ENCODE measurements around the gene CELA1. TPM values are rescaled to one million over a fixed set of nuclear protein-coding genes. Genes with fewer than 3 reads are reported as not detected.

CELA1 gene
- total RNA-seq, 1 experiment from 2014 or later, result not detected

DNA sequence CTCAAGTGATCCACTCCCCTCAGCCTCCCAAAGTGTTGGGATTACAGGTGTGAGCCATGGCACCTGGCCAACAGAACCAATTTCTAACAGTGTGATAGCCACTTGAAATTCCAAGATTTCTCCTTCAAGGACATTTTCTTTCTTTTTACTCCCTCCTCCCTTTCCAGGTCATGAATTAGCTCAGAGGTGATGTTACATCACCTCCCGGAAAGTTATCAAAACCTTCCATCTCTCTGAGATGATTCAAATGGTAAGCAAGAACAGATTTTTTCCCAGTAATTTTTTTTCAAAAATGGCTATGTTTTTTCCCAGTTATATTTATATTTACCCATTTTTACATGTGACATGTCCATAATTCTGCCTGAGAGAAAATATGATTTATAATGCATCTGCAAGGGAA lies 60.6 kb downstream of the CELA1 start:
- no peak overlapping the region for H3K14ac ChIP-seq (ENCODE audit: insufficient read depth, low read length)
- H3K9me3 ChIP-seq (ENCODE audit: control insufficient read depth, low read depth, low read length), result no peaks in the 10 kb centered on the region
- H4K8ac ChIP-seq (replicated peaks; ENCODE audit: insufficient read length, low read depth, low read length), result no peak overlapping the region
- no peak overlapping the region for H4K91ac ChIP-seq (ENCODE audit: insufficient read length, low read depth, low read length)
- H3K4ac ChIP-seq (ENCODE audit: low read depth, low read length), result no peak overlapping the region
- no peak overlapping the region for H3K23ac ChIP-seq (ENCODE audit: insufficient read length, low read depth, low read length)
- no peaks in the 10 kb centered on the region for H3K79me1 ChIP-seq (ENCODE audit: insufficient read depth, low read depth, low read length, poor library complexity, severe bottlenecking)
- no peak overlapping the region for H3K56ac ChIP-seq (ENCODE audit: insufficient read length, low read depth, low read length)
- no peak overlapping the region for H4K5ac ChIP-seq (ENCODE audit: insufficient read length, low read depth, low read length)
- no peak overlapping the region for H3K4me3 Mint-ChIP-seq
- no peak overlapping the region for H2BK15ac ChIP-seq (ENCODE audit: low read depth, low read length)
- no peak overlapping the region for H2BK12ac ChIP-seq (ENCODE audit: insufficient read length, low read depth, low read length)
- no peak overlapping the region for H2AK5ac ChIP-seq (ENCODE audit: insufficient read length, low read length)
- H3K79me2 ChIP-seq (ENCODE audit: insufficient read depth, low read length), result no peaks in the 10 kb centered on the region
- peaks cover 0 to 7% of the 10 kb centered on the region in 2 experiments; a peak in 2 of 4 replicates for H3K4me1 Mint-ChIP-seq
- H2BK120ac ChIP-seq (ENCODE audit: low read depth, low read length, poor library complexity, severe bottlenecking), result no peak overlapping the region
- H3K27ac ChIP-seq (ENCODE audit: insufficient read length, low read depth, low read length), result no peak overlapping the region
- no peak overlapping the region for H3K4me2 ChIP-seq (ENCODE audit: insufficient read depth, insufficient read length, low read length)
- H3K23me2 ChIP-seq (ENCODE audit: insufficient read length, low read depth, low read length, poor library complexity, severe bottlenecking), result no peaks in the 10 kb centered on the region
- no CpG with 5 or more reads among the region's 1 CpG for WGBS (ENCODE audit: extremely low coverage, insufficient read length, low lambda C conversion rate)
- H3K36me3 Mint-ChIP-seq (ENCODE audit: insufficient read depth in 1 of 3, low read depth in 3 of 3), result no peaks in the 10 kb centered on the region
- H3K18ac ChIP-seq (ENCODE audit: insufficient read length, low read depth, low read length), result no peak overlapping the region
- H3T11ph ChIP-seq (ENCODE audit: low read length), result no peak overlapping the region
- no peak overlapping the region for H3K9ac ChIP-seq (ENCODE audit: extremely low read depth, insufficient read length, low read length)
- TF ChIP-seq, protein P1, sequence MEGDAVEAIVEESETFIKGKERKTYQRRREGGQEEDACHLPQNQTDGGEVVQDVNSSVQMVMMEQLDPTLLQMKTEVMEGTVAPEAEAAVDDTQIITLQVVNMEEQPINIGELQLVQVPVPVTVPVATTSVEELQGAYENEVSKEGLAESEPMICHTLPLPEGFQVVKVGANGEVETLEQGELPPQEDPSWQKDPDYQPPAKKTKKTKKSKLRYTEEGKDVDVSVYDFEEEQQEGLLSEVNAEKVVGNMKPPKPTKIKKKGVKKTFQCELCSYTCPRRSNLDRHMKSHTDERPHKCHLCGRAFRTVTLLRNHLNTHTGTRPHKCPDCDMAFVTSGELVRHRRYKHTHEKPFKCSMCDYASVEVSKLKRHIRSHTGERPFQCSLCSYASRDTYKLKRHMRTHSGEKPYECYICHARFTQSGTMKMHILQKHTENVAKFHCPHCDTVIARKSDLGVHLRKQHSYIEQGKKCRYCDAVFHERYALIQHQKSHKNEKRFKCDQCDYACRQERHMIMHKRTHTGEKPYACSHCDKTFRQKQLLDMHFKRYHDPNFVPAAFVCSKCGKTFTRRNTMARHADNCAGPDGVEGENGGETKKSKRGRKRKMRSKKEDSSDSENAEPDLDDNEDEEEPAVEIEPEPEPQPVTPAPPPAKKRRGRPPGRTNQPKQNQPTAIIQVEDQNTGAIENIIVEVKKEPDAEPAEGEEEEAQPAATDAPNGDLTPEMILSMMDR (conservative IDR thresholded peaks at IDR 0.05), result no peak
- H3K4me1 ChIP-seq (ENCODE audit: insufficient read depth, low read length), result no peaks in the 10 kb centered on the region
- H2AFZ ChIP-seq (ENCODE audit: low read length), result no peak overlapping the region
- no peaks in the 10 kb centered on the region for H3K27me3 ChIP-seq (ENCODE audit: insufficient read depth, low read length)
- no peaks in the 10 kb centered on the region for H3K9me3 Mint-ChIP-seq
- no peak for DNase-seq
- H3K27me3 Mint-ChIP-seq (ENCODE audit: low read depth), result no peaks in the 10 kb centered on the region
- no peak overlapping the region for H2BK5ac ChIP-seq (ENCODE audit: insufficient read length, low read length)
- no peak overlapping the region; a peak in 1 of 7 replicates for H3K27ac Mint-ChIP-seq
- H4K20me1 ChIP-seq (ENCODE audit: control insufficient read depth, insufficient read depth, insufficient read length), result no peaks in the 10 kb centered on the region
- H2BK20ac ChIP-seq (ENCODE audit: low read depth, low read length, poor library complexity, severe bottlenecking), result no peak overlapping the region

Measured in H9 (cell line).